Trophoblast cell (in vitro differentiated cells and primary cell): ENCODE results near the gene BBC3.

ENCODE experiments used
- DNase-seq, 2 donors: peaks; one replicate each; pipeline ENCODE4 v3.0.0-alpha.2; 2016
- H2AFZ ChIP-seq: 2 replicates; pipeline ENCODE4 v1.6.1; 2013; ENCODE audit warnings: low read length, moderate library complexity, mild to moderate bottlenecking; ENCODE audit not compliant: insufficient read depth, poor library complexity
- H2AK5ac ChIP-seq: 2 replicates; pipeline ENCODE4 v1.6.1; 2013; ENCODE audit warnings: mild to moderate bottlenecking, low read length
- H2BK120ac ChIP-seq: 2 replicates; pipeline ENCODE4 v1.6.1; 2013; ENCODE audit warnings: low read length, mild to moderate bottlenecking, moderate library complexity; ENCODE audit not compliant: insufficient read depth, poor library complexity
- H2BK12ac ChIP-seq: 2 replicates; pipeline ENCODE4 v1.6.1; 2013; ENCODE audit warnings: mild to moderate bottlenecking, low read length, moderate library complexity
- H2BK5ac ChIP-seq: 2 replicates; pipeline ENCODE4 v1.6.1; 2013; ENCODE audit warnings: low read length, low read depth, moderate library complexity, mild to moderate bottlenecking; ENCODE audit not compliant: poor library complexity
- H3K14ac ChIP-seq: 2 replicates; pipeline ENCODE4 v1.6.1; 2013; ENCODE audit warnings: mild to moderate bottlenecking, low read length
- H3K18ac ChIP-seq: 2 replicates; pipeline ENCODE4 v1.6.1; 2013; ENCODE audit warnings: mild to moderate bottlenecking, low read length
- H3K23ac ChIP-seq: 2 replicates; pipeline ENCODE4 v1.6.1; 2013; ENCODE audit warnings: low read length
- H3K27ac ChIP-seq: 2 replicates; pipeline ENCODE4 v1.5.1; 2013; ENCODE audit warnings: low read depth, mild to moderate bottlenecking, inconsistent platforms, low read length, moderate library complexity
- H3K27me3 ChIP-seq: 2 replicates; pipeline ENCODE4 v1.6.1; 2013; ENCODE audit warnings: inconsistent platforms, mild to moderate bottlenecking, low read length, moderate library complexity; ENCODE audit not compliant: insufficient read depth
- H3K36me3 ChIP-seq, 2 experiments: 1 replicate in 1 of 2; 2 replicates in 1 of 2; pipeline ENCODE4 v1.6.1; 2013; ENCODE audit warnings: low read length in 2 of 2, mild to moderate bottlenecking in 2 of 2, moderate library complexity in 1 of 2; ENCODE audit not compliant: insufficient read depth in 2 of 2, control insufficient read depth in 1 of 2
- H3K4ac ChIP-seq: 2 replicates; pipeline ENCODE4 v1.6.1; 2013; ENCODE audit warnings: low read depth, mild to moderate bottlenecking, low read length, moderate library complexity
- H3K4me1 ChIP-seq, 2 experiments: 1 replicate in 1 of 2; 2 replicates in 1 of 2; pipeline ENCODE4 v1.6.1; 2013; ENCODE audit warnings: low read length in 2 of 2, mild to moderate bottlenecking in 2 of 2, moderate library complexity in 1 of 2; ENCODE audit not compliant: insufficient read depth in 2 of 2, control insufficient read depth in 1 of 2
- H3K4me2 ChIP-seq: 2 replicates; pipeline ENCODE4 v1.6.1; 2013; ENCODE audit warnings: inconsistent platforms, mild to moderate bottlenecking, low read length, moderate library complexity
- H3K4me3 ChIP-seq: 2 replicates; pipeline ENCODE4 v1.5.1; 2013; ENCODE audit warnings: mild to moderate bottlenecking, low read depth, low read length, inconsistent platforms
- H3K79me1 ChIP-seq: one replicate; pipeline ENCODE4 v1.6.1; 2013; ENCODE audit warnings: low read length
- H3K79me2 ChIP-seq: 2 replicates; pipeline ENCODE4 v1.6.1; 2013; ENCODE audit warnings: low read length, mild to moderate bottlenecking; ENCODE audit not compliant: control insufficient read depth, insufficient read depth, poor library complexity
- H3K9ac ChIP-seq: 2 replicates; pipeline ENCODE4 v1.6.1; 2013; ENCODE audit warnings: mild to moderate bottlenecking, low read length
- H3K9me3 ChIP-seq: 2 replicates; pipeline ENCODE4 v1.6.1; 2013; ENCODE audit warnings: low read depth, mild to moderate bottlenecking, control low read depth, inconsistent platforms, low read length; ENCODE audit not compliant: insufficient read depth
- H4K12ac ChIP-seq: 2 replicates; pipeline ENCODE4 v1.6.1; 2013; ENCODE audit warnings: low read depth, mild to moderate bottlenecking, low read length, moderate library complexity
- H4K8ac ChIP-seq: 2 replicates; pipeline ENCODE4 v1.6.1; 2013; ENCODE audit warnings: low read depth, mild to moderate bottlenecking, low read length, moderate library complexity
- H4K91ac ChIP-seq: one replicate; pipeline ENCODE4 v1.6.1; 2013; ENCODE audit warnings: low read depth, mild to moderate bottlenecking, low read length, moderate library complexity
- WGBS: extraction: QIAGEN DNeasy Blood & Tissue Kit; methylation state at CpG from one replicate; pipeline ENCODE4 v1.1.7; 2013; ENCODE audit warnings: missing lambda C conversion rate; ENCODE audit not compliant: insufficient read length, insufficient coverage; ENCODE audit errors: extremely low coverage; 5-methylcytosine and 5-hydroxymethylcytosine counted together

The BBC3 gene

GRCh38 chr19:47274891-47275761 is 44.1 kb upstream of the BBC3 start:
- no peak for DNase-seq
- peak overlapping the region; percentile 86 for H3K4me2 ChIP-seq

GRCh38 chr19:47274071-47274890 is 43.3 kb upstream of the BBC3 start, which contains the start of gene INAFM1:
INAFM1 (plus strand) TSS chr19:47274885; CDS start chr19:47274920, 35 bp downstream.
- peak within 1 kb of the TSS; percentile 97 for H2AFZ ChIP-seq
- peak within 1 kb of the TSS; percentile 96 for H3K9ac ChIP-seq
- peak within 1 kb of the TSS; percentile 96 for H2BK120ac ChIP-seq
- no CpG with 5 or more reads among the region's 72 CpGs for WGBS
- DNase-seq = peak; percentile 91 to 96
- peak within 1 kb of the TSS; percentile 97 for H3K18ac ChIP-seq
- H3K27me3 ChIP-seq = no peaks in the 10 kb centered on the region
- H3K79me1 ChIP-seq = peaks cover 19% of the 10 kb centered on the region
- H3K14ac ChIP-seq = peak within 1 kb of the TSS; percentile 97
- H3K9me3 ChIP-seq = peaks cover 3% of the 10 kb centered on the region
- H3K4me1 ChIP-seq = peaks cover 16 to 25% of the 10 kb centered on the region in 2 experiments
- H3K79me2 ChIP-seq = peaks cover 10% of the 10 kb centered on the region
- H3K27ac ChIP-seq = peak within 1 kb of the TSS; percentile 97
- peak within 1 kb of the TSS; percentile 94 for H4K8ac ChIP-seq
- H3K4me3 ChIP-seq = peak within 1 kb of the TSS; percentile 79
- no peak within 1 kb of the TSS for H3K23ac ChIP-seq
- peak within 1 kb of the TSS; percentile 90 for H3K4me2 ChIP-seq
- H2BK5ac ChIP-seq = peak within 1 kb of the TSS; percentile 86
- peak within 1 kb of the TSS; percentile 85 for H3K4ac ChIP-seq
- H2BK12ac ChIP-seq = no peak within 1 kb of the TSS
- H4K12ac ChIP-seq = peak within 1 kb of the TSS; percentile 89
- peak within 1 kb of the TSS; percentile 95 for H4K91ac ChIP-seq
- peaks cover 24 to 30% of the 10 kb centered on the region in 2 experiments for H3K36me3 ChIP-seq
- H2AK5ac ChIP-seq = peak within 1 kb of the TSS; percentile 84

More at GRCh38 chr19:47274891-47275761, 44.1 kb upstream of the BBC3 start:
- Histone ChIP-seq H3K23ac (no peak overlapping the region), H3K27ac (no peak overlapping the region), H3K79me1 (peaks cover 19% of the 10 kb centered on the region), H3K9ac (no peak overlapping the region), H4K12ac (peak overlapping the region; percentile 23), H3K79me2 (peaks cover 11% of the 10 kb centered on the region), H2BK120ac (no peak overlapping the region), H4K91ac (no peak overlapping the region), H2BK12ac (no peak overlapping the region), H3K4me3 (peak overlapping the region; percentile 79), H3K14ac (peak overlapping the region; percentile 61), H2AFZ (peak overlapping the region; percentile 61), H3K4me1 (peaks cover 16 to 25% of the 10 kb centered on the region in 2 experiments), H3K9me3 (peaks cover 6% of the 10 kb centered on the region), H3K18ac (peak overlapping the region; percentile 73), H2AK5ac (peak overlapping the region; percentile 84), H2BK5ac (no peak overlapping the region), H3K4ac (peak overlapping the region; percentile 9), H3K27me3 (no peaks in the 10 kb centered on the region), H3K36me3 (peaks cover 18 to 24% of the 10 kb centered on the region in 2 experiments), H4K8ac (peak overlapping the region; percentile 33)
- no CpG with 5 or more reads among the region's 82 CpGs for WGBS

GRCh38 chr19:47273313-47274070 is 42.5 kb upstream of the BBC3 start:
- Histone ChIP-seq H2BK5ac (peak overlapping the region; percentile 76), H2BK120ac (peak overlapping the region; percentile 65), H4K91ac (peak overlapping the region; percentile 95), H3K23ac (no peak overlapping the region), H3K4ac (peak overlapping the region; percentile 27), H4K8ac (peak overlapping the region; percentile 80), H3K9ac (peak overlapping the region; percentile 96), H3K4me3 (peak overlapping the region; percentile 78), H2BK12ac (no peak overlapping the region), H3K4me2 (peak overlapping the region; percentile 90), H3K36me3 (peaks cover 24 to 30% of the 10 kb centered on the region in 2 experiments), H2AK5ac (peak overlapping the region; percentile 37), H3K79me1 (peaks cover 19% of the 10 kb centered on the region), H3K4me1 (peaks cover 16 to 25% of the 10 kb centered on the region in 2 experiments), H3K27me3 (no peaks in the 10 kb centered on the region), H3K9me3 (peaks cover 3% of the 10 kb centered on the region), H3K27ac (peak overlapping the region; percentile 97), H3K79me2 (peaks cover 10% of the 10 kb centered on the region), H3K14ac (peak overlapping the region; percentile 90), H4K12ac (peak overlapping the region; percentile 64), H3K18ac (peak overlapping the region; percentile 79), H2AFZ (no peak overlapping the region)
- WGBS = no CpG with 5 or more reads among the region's 54 CpGs
- peak; percentile 89 to 91 for DNase-seq
